ES-I3 (cell line): ENCODE measurements around the gene RCOR2.

Experiments used
- H3K36me3 ChIP-seq: 2 replicates; pipeline ENCODE4 v1.6.1; 2013; ENCODE audit warnings: mild to moderate bottlenecking, low read length, control low read depth, moderate library complexity; ENCODE audit not compliant: insufficient read depth
- H3K4me1 ChIP-seq: 2 replicates; pipeline ENCODE4 v1.6.1; 2013; ENCODE audit warnings: mild to moderate bottlenecking, control low read depth, low read length; ENCODE audit not compliant: insufficient read depth
- H3K9ac ChIP-seq: 2 replicates; pipeline ENCODE4 v1.6.1; 2013; ENCODE audit warnings: low read depth, mild to moderate bottlenecking, low read length, moderate library complexity
- H3K9me3 ChIP-seq: 2 replicates; pipeline ENCODE4 v1.6.1; 2013; ENCODE audit warnings: mild to moderate bottlenecking, low read length, moderate library complexity; ENCODE audit not compliant: control insufficient read depth, insufficient read depth

RCOR2 gene

DNA sequence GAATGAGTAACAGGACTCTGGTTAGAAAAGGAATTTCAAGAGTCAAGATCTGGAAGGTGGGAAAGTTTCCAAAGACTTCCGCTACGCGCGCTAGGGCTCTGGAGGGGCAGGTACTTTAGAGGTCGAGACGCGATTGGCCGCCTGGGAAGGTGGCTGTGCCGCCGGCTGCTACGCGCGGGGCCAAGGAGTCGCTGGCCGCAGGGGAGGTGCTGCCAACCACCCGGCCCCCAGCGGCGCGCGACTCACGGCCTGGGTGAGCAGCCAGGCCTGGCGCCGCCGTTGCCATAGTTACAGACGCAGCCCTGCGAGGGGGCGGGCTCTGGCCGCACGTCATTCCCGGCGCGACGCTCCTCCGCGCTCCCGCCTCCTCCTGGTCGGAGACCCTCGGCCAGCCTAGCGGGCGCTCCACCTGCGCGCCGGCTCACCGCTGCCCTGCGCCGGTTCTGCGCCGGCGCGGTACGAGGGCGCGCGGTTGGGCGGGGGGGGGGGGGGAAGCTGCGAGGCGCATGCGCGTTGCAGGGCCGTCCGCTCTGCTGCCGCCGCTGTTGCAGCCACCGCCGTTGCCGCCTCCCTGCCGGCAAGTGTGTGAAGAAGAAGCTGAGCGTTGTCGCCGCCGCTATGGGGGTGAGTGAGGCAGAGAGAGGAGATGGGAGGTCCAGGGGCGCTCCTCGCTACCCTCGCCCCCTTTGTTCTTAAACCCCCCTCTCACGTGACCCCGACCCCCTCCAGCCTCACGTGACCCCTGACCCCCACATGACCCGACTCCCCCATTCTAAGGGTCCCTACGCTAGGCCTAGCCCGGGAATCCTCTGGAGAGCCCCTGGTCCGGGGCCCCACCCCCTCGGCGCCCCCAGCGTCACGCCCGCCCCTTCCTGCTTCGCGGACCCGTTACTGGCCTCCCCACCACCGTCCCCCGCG, 21.8 kb upstream of the RCOR2 start, which contains the start of gene NAA40:
NAA40 (plus strand) TSS at position 524 of the 918 bp plus-strand sequence; CDS start at position 619, 95 bp downstream.
- Histone ChIP-seq H3K36me3 (no peaks in the 10 kb centered on the region), H3K4me1 (no peaks in the 10 kb centered on the region)

DNA sequence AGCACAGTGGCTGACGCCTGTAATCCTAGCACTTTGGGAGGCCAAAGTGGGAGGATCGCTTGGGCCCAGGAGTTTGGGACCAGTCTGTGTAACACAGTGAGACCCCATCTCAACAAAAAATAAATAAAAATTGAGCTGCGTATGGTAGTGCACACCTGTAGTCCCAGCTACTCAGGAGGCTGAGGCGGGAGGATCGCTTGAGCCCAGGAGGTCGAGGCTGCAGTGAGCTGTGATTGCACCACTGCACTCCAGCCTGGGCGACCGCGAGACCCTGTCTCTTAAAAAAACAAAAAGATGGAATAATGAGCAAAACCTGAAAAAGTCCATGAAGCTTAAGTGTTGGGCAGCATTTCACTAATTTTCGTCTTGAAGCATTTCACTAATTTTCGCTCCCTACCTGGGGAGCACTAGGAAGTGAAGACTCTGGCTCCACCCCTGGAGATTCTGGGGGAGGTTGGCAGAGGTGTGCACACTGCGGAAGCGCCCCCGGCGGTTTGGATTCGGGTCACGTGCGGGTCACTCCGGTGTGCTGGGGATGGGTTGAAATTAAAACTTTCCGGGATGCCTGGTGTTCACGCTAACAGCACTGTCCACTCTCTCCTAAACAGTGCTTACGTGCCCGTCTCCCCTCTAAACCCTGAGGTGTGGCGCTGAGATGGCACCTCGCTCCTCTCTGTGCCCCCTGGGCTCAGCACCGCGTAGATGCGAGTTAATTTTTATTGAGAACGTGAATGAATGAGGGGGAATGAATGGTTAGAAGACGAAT, 20.9 kb upstream of the RCOR2 start:
- no peaks in the 10 kb centered on the region for H3K4me1 ChIP-seq
- H3K36me3 ChIP-seq: no peaks in the 10 kb centered on the region
- no peaks in the 10 kb centered on the region for H3K9me3 ChIP-seq
- peak overlapping the region; percentile 61 for H3K9ac ChIP-seq

More for the DNA sequence above, 21.8 kb upstream of the RCOR2 start, which contains the start of gene NAA40:
- no peaks in the 10 kb centered on the region for H3K9me3 ChIP-seq
- H3K9ac ChIP-seq: peak within 1 kb of the TSS; percentile 90

DNA sequence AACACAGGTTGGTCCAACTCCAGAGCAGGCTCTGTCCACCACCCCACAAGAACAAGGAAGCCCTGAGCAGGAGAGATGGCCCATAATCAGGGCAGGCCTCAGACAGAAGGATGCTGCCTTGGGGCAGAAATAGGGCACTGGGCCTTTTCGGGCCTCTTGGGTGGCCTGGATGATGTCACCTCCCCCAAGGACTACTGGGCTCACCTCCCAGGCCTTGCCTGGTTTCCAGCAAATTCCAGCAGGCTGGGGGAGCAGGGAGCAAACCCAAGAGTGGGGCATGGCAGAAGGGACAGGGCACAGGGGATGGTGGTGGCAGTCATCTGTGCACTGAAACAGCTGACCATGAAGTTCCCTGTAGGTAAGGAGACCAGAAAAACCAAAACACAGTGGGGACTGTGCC, 16.5 kb upstream of the RCOR2 start:
- Histone ChIP-seq H3K4me1 (no peaks in the 10 kb centered on the region), H3K9me3 (no peaks in the 10 kb centered on the region), H3K9ac (no peak overlapping the region), H3K36me3 (no peaks in the 10 kb centered on the region)

- no peaks in the 10 kb centered on the region for H3K36me3 ChIP-seq
- H3K9ac ChIP-seq: no peak overlapping the region
- no peaks in the 10 kb centered on the region for H3K4me1 ChIP-seq
- no peaks in the 10 kb centered on the region for H3K9me3 ChIP-seq
Observed at GRCh38 chr11:63931876-63932275, 14.9 kb upstream of the RCOR2 start.

GRCh38 chr11:63931045-63931444, 14.1 kb upstream of the RCOR2 start:
- Histone ChIP-seq H3K4me1 (no peaks in the 10 kb centered on the region), H3K9ac (no peak overlapping the region), H3K36me3 (no peaks in the 10 kb centered on the region), H3K9me3 (no peaks in the 10 kb centered on the region)

- no peaks in the 10 kb centered on the region for H3K9me3 ChIP-seq
Observed at GRCh38 chr11:63929616-63930015, 12.7 kb upstream of the RCOR2 start.

GRCh38 chr11:63923319-63923718, 6.4 kb upstream of the RCOR2 start:
- H3K36me3 ChIP-seq: no peaks in the 10 kb centered on the region
- H3K9me3 ChIP-seq: no peaks in the 10 kb centered on the region
- peaks cover 3% of the 10 kb centered on the region; the same call in 1 of the 2 replicates for H3K4me1 ChIP-seq
- H3K9ac ChIP-seq: no peak overlapping the region

More at GRCh38 chr11:63929616-63930015, 12.7 kb upstream of the RCOR2 start:
- Histone ChIP-seq H3K4me1 (no peaks in the 10 kb centered on the region), H3K9ac (no peak overlapping the region), H3K36me3 (no peaks in the 10 kb centered on the region)

- no peaks in the 10 kb centered on the region for H3K36me3 ChIP-seq
- H3K4me1 ChIP-seq: peaks cover 3% of the 10 kb centered on the region; the same call in 1 of the 2 replicates
- H3K9me3 ChIP-seq: no peaks in the 10 kb centered on the region
- H3K9ac ChIP-seq: no peak overlapping the region
Observed at GRCh38 chr11:63922673-63923192, 5.8 kb upstream of the RCOR2 start.

GRCh38 chr11:63920939-63921417, 4.0 kb upstream of the RCOR2 start:
- Histone ChIP-seq H3K4me1 (peaks cover 3% of the 10 kb centered on the region; the same call in 1 of the 2 replicates), H3K9ac (peak overlapping the region; percentile 83; the same call in 1 of the 2 replicates), H3K9me3 (no peaks in the 10 kb centered on the region), H3K36me3 (no peaks in the 10 kb centered on the region)

GRCh38 chr11:63920126-63920938, 3.4 kb upstream of the RCOR2 start:
- Histone ChIP-seq H3K4me1 (peaks cover 3% of the 10 kb centered on the region; the same call in 1 of the 2 replicates), H3K36me3 (no peaks in the 10 kb centered on the region), H3K9ac (peak overlapping the region; percentile 83), H3K9me3 (no peaks in the 10 kb centered on the region)

DNA sequence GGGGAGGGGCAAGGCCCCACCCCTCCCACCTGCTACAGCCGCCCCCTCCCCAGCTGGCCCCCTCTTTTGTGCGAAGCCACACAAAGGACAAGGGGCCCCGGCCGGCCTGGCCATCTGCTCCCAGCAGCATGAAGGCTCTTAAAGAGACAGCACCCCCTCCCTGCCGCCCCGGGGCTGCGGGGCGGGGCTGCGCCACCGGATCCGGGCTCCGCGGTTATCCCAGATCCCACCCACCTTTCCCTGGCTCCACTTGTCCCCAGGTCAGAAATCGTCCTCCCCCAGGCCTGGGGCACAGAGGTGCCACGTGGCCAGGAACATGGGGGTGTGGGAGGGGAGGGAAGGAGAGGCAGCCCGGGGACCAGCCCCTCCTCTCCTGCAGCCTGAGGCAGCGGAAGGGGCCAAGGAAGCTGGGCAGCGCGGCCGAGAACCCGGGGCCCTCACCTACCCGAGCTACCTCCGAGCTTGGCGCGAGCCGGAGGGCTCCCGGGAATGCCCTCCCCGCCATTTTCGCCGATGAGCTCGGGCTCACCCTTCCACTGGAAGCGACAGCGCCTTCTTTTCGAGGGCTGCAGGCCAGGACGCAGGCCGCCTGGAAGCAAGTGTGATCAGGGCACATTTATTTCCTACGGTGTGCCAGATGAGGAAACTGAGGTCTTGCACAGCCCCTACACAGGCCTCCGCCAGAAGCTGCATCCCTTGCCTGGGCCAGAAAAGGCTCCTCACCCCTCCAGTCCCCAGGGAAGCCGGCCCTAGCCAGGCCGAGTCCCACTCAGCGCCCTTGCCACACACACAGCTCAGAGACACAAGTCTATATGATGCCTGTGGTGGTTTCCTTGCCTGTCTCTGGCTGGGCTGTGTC, 2.5 kb upstream of the RCOR2 start:
- H3K36me3 ChIP-seq: no peaks in the 10 kb centered on the region
- peak overlapping the region; percentile 83 for H3K9ac ChIP-seq
- no peaks in the 10 kb centered on the region for H3K9me3 ChIP-seq

DNA sequence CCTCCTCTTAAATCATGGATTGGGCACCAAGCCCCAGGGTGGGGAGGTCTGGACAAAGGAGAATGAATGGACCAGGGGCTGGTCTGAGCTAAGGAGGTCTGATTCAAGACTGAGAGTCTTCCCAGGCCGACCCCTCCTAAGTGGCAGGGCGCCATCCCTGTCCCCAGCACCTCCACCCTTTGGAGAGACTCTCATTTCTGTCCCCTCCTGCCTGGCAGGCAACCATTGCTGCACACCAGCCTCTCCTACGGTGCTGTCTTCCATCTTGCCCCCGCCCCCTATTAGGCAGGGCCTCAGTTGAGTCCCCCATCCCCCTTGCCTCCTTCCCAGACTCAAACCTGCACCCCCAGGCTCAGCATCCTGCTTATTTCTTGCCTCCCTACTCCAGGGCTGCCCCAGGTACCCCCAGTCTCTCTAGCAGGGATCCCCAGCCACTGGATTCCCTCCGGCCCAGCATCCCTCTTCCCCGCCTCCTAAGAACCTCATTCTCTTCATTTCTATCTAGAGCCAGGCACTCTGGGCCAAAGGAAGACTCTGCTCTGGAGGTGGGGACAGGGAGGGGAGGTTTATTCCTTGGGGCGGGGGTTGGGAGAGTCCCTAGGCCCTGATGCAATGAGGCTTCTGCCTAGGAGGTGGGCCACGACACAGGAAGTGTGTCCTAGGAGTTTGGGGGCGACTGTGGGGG, 1.7 kb upstream of the RCOR2 start:
- H3K4me1 ChIP-seq: peaks cover 8% of the 10 kb centered on the region; the same call in 1 of the 2 replicates
- no peaks in the 10 kb centered on the region for H3K36me3 ChIP-seq
- peak overlapping the region; percentile 83 for H3K9ac ChIP-seq
- no peaks in the 10 kb centered on the region for H3K9me3 ChIP-seq

More for the DNA sequence above, 2.5 kb upstream of the RCOR2 start:
- peaks cover 8% of the 10 kb centered on the region; the same call in 1 of the 2 replicates for H3K4me1 ChIP-seq
